ENCODE measurements around the gene PPFIBP2.

The PPFIBP2 gene

GRCh38 chr11:7518811-7519562, 5.2 kb downstream of the PPFIBP2 start:
- no peak for DNase-seq (ENCODE audit: low read depth)
- H3K4me3 ChIP-seq (ENCODE audit: low read length) = no peak overlapping the region
- no peak for TF ChIP-seq CTCF (conservative IDR thresholded peaks at IDR 0.05; ENCODE audit: low read depth, low read length)

- H3K4me3 ChIP-seq (ENCODE audit: low read length) = no peak overlapping the region
- no peak for DNase-seq (ENCODE audit: low read depth)
- TF ChIP-seq CTCF (conservative IDR thresholded peaks at IDR 0.05; ENCODE audit: low read depth, low read length) = no peak
These were observed 6.5 kb downstream of the PPFIBP2 start for GRCh38 chr11:7520011-7520942.

- no peak overlapping the region for H3K4me3 ChIP-seq (ENCODE audit: low read length)
- DNase-seq (ENCODE audit: low read depth) = no peak
- no peak for TF ChIP-seq CTCF (conservative IDR thresholded peaks at IDR 0.05; ENCODE audit: low read depth, low read length)
These were observed 7.2 kb downstream of the PPFIBP2 start for GRCh38 chr11:7520981-7521487.

GRCh38 chr11:7522121-7522520, 8.3 kb downstream of the PPFIBP2 start:
- no peak for DNase-seq (ENCODE audit: low read depth)
- H3K4me3 ChIP-seq (ENCODE audit: low read length) = no peak overlapping the region
- no peak for TF ChIP-seq CTCF (conservative IDR thresholded peaks at IDR 0.05; ENCODE audit: low read depth, low read length)

- no peak overlapping the region for H3K4me3 ChIP-seq (ENCODE audit: low read length)
- no peak for TF ChIP-seq CTCF (conservative IDR thresholded peaks at IDR 0.05; ENCODE audit: low read depth, low read length)
- DNase-seq (ENCODE audit: low read depth) = no peak
These were observed 8.7 kb downstream of the PPFIBP2 start for GRCh38 chr11:7522546-7522945.

GRCh38 chr11:7523416-7524210, 9.8 kb downstream of the PPFIBP2 start:
- TF ChIP-seq CTCF (conservative IDR thresholded peaks at IDR 0.05; ENCODE audit: low read depth, low read length) = no peak
- no peak overlapping the region for H3K4me3 ChIP-seq (ENCODE audit: low read length)
- DNase-seq (ENCODE audit: low read depth) = no peak
